GM21526 (cell line): Measurements from ENCODE around the gene COG4.

Experiments used
- ATAC-seq: cut with Tn5 transposase; IDR thresholded peaks from one replicate; pipeline ENCODE4 v1.9.1; 2021; ENCODE audit warnings: moderate library complexity; ENCODE audit not compliant: unreplicated experiment, low FRiP score

The COG4 gene

GRCh38 chr16:70437582-70438557 is 85.5 kb downstream of the COG4 start:
- no peak for ATAC-seq

- no peak for ATAC-seq
These were observed 86.3 kb downstream of the COG4 start for GRCh38 chr16:70437017-70437581.

- no peak for ATAC-seq
These were observed 88.7 kb downstream of the COG4 start for GRCh38 chr16:70434484-70435260.

- ATAC-seq: no peak
These were observed 89.8 kb downstream of the COG4 start for GRCh38 chr16:70433458-70434103.

GRCh38 chr16:70432723-70433457 is 90.5 kb downstream of the COG4 start:
- no peak for ATAC-seq

- no peak for ATAC-seq
These were observed 91.0 kb downstream of the COG4 start for GRCh38 chr16:70432356-70432722.

GRCh38 chr16:70430667-70431536 is 92.5 kb downstream of the COG4 start:
- peak; percentile 50 for ATAC-seq
